NOMO-1 treated with dmso at 0.1 percent for 144 hours (cell line): ENCODE data around the gene WNT7B.

Experiments used
- DNase-seq: peaks from one replicate; lab custom pipeline; 2025; ENCODE audit not compliant: unreplicated experiment; lab: John Stamatoyannopoulos, UW

WNT7B gene

DNA sequence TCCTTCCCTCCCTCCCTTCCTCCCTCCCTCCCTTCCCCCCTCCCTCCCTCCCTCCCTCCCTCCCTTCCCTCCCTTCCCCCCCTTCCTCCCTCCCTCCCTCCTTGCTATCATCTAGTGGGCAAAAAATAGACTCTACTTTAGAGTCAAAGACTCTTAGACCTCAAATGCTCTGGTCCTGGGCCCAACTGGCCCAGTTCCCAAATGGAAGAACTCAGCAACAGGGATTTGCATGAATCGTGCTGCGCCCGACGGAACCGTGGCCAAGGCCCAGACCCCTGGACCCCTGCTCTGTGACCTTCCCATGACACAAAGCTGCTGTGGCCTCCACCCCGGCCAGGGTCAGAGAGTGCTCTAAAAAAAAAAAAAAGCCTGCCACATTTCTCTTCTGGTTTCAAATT lies 97.4 kb downstream of the WNT7B start:
- DNase-seq = no peak

DNA sequence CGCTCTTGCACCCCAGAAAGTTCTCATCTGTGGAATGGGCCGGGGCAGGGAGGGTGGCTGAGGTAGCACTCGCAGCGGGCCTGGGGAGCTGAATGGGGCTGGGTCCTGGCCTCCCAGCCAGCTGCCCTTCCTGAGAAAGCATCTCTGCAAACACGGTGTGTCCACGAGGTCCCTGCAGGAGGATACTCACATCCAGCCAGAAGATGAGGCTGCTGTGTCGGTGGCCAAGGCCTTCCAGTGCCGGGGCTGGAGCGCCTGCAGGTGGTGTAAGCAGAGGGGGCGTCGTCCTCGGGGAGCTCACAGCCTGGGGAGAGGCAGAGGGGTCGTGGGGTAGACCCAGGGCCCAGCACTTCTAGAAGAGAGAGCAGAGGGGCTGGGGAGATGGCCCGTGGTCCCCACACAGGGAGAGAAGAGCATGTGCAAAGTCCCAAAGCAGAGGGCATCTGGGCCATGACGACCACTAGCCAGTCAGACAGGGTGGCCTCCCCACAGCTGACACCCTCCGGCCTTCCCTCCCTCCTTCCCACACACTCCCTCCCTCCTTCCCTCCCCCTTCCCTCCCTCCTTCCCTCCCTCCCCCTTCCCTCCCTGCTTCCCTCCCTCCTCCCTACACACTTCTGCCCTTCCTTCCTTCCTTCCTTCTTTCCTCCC lies 97.9 kb downstream of the WNT7B start:
- DNase-seq = no peak

DNA sequence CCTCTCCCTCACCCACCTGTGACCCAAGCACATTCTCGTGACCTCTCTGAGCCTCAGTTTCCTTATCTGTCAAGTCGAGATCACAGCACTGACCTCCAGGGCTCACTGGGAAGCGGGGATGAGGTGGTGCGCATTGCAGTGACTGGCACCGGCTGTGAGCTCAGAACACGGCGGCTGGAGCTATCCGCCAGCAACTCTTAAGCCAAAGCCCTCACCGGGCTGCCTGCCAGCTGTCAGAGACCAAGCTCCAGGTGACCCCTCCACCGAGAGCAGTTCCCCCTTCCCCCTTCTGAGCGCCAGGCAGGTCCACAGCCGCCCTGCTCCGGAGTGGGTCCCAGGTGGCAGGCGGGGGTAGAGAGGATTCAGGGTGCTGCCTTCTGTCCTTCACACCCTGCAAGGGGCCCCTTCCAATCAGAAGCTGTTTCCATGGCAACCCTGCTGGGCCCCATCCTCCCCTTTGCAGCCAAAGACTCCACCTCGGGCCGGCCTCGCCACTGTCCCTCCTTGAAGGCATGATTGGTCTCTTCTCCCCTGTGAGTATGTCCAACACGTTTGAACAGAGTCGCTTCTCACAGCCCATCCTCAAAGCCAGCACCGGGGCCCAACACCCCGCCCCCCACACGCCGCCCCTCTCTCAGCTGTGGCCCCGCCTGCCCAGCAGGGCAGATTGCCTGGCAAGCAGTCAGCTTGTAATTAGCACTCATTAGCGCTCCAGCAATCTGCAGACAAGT lies 98.7 kb downstream of the WNT7B start:
- no peak for DNase-seq

DNA sequence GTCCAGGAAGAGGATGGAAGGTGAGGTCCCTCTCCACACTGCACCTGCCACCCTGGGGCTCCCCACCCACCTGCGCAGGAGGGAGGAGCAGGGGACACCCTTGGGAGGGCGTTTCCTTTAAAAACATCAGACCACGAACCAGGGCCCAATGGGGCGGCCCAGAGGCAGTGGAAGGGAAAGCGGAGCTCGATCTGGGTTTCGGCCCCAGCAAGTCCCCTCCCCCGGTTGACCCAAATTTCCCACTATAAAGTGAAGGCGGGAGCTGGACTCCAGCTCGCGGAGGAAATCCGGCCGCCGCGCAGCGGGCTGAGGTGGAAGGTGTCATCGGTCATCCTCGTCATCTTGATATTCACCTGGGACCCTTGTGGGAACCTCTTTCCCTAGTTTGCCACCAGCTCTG lies 99.3 kb downstream of the WNT7B start:
- DNase-seq = no peak

DNA sequence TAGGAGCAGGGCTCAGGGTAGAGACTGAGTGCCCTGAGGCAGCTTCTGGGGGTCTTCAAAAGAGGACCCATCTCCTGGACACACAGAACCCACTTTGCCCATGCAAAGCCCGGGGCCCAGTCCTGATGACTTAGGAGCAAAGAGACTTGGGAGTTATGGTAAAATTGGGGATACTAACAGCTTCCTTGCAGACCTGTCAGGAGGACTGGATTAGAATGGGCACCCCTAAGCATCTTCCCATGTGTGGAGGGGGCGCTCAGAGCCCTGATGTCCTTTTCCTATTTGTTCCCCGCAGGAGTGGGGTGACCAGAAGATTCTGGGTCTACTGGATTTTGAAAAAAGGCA lies 100.0 kb downstream of the WNT7B start:
- no peak for DNase-seq

DNA sequence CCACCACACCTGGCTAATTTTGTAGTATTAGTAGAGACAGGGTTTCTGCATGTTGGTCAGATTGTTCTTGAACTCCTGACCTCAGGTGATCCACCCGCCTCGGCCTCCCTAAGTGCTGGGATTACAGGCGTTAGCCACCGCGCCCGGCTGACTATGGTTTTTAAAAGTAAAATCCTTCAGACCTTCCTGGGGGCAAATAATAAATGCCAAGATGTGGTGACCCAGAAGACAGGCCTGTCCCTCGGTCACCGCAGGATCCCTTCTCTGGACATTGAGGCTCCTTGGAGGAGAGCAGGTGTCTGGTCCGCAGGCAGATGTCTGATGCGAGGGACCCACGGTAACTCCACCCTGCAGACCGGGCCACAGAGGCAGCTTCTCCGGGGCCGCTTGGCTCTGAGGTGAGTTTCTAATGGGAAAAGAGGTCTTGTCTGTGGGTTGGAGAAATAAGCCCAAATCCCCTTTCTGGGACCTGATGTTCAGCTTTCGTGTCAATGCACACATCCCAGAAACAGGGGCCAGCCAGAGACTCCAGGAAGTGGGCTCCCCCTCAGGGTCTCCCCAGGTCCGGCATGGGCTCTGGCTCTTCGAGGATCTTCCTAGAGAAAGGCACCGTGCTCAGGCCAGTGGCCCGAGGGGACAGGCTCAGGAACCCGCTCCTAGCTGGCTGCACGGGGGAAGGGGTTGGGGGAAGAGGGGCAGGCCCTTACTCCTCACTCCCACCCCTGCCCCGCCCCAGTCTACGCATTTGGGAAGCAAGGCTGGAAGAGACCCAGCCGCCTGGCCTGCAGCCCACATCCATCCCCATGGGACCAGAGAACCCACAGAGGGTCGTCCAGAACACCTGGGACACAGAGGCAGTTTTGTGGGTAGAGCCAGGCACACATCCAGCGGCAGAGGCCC lies 100.6 kb downstream of the WNT7B start:
- no peak for DNase-seq

DNA sequence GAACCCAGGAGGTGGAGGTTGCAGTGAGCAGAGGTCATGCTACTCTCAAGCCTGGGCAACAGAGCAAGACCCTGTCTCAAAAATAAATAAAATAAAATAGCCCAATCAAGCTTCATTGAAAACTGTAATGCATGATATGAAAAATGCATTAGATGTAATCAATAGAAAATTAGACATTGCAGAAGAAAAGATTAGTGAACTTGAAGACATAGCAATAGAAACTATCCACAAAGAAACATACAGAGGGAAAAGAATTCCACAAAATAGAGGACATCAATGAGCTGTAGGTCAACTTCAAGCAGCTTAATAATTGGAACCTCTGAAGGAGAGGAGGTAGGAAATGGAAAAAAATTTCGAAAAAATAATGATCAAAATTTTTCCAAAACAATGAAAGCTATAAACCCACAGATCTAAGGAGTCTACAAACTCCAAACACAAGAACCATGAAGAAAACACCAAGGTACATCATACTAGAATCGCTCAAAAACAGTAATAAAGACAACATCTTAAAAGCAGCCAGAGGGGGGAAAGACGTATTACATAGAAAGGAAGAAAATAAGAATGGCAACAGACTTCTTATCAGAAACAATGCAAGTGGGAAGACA lies 104.2 kb downstream of the WNT7B start:
- DNase-seq = no peak

DNA sequence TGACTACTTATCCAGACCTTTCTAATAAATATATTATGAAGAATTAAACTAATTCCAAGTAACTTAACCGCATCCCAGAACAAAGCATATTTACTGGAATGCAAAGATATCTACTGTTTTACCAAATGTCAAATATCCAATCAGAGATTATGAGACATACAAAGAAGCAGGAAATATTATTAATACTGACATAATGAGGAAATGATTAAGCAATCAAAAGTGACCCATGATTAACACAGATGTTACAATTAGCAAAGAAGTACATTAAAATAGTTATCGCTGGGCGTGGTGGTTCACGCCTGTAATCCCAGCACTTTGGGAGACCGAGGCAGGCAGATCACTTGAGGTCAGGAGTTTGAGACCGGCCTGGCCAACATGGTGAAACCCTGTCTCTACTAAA lies 105.2 kb downstream of the WNT7B start:
- DNase-seq = no peak
